Vagina (tissue), 2 donors: ENCODE data around the gene ZRANB1. TPM values are rescaled to one million over a fixed set of nuclear protein-coding genes. Genes with fewer than 3 reads are reported as not detected.

Experiments used
- DNase-seq, 2 donors: peaks; one replicate each; pipeline ENCODE4 v3.0.0-alpha.2; 2017; ENCODE audit errors: extremely low spot score in 2 of 2
- H3K27ac ChIP-seq: fragments of 200-600 bp; sonication (generic); one replicate; pipeline ENCODE4 v1.5.1; 2019
- H3K27me3 ChIP-seq: fragments of 200-600 bp; sonication (generic); one replicate; pipeline ENCODE4 v1.5.1; 2019
- H3K36me3 ChIP-seq, 2 donors: fragments of 200-600 bp; sonication (generic); one replicate each; pipeline ENCODE4 v1.5.1; 2017 to 2019
- H3K4me1 ChIP-seq: fragments of 200-600 bp; sonication (generic); one replicate; pipeline ENCODE4 v1.5.1; 2019
- H3K4me3 ChIP-seq, 2 donors: fragments of 200-600 bp; sonication (generic); 1 replicate in 1 of 2; 2 replicates in 1 of 2; pipeline ENCODE4 v1.5.1; 2016 to 2019
- H3K9me3 ChIP-seq: fragments of 200-600 bp; sonication (generic); one replicate; pipeline ENCODE4 v1.5.1; 2019
- POLR2A ChIP-seq, 2 donors: fragments of 450-650 bp; IDR thresholded peaks; one replicate each; pipeline ENCODE4 v1.6.1; 2017; ENCODE audit warnings: antibody characterized with exemption in 2 of 2, mild to moderate bottlenecking in 2 of 2, moderate library complexity in 2 of 2
- POLR2AphosphoS5 ChIP-seq, 2 donors: sonication (generic); formaldehyde crosslinking; IDR thresholded peaks; one replicate each; pipeline ENCODE4 v1.9.0; 2017; ENCODE audit warnings: antibody characterized with exemption in 2 of 2, mild to moderate bottlenecking in 2 of 2, low read depth in 1 of 2; ENCODE audit not compliant: insufficient read depth in 1 of 2
- intact Hi-C: fragments of 100-400 bp; cut with DNase I; formaldehyde crosslinking; loops from one replicate; pipeline ENCODE4 v1.15.1; 2023
- total RNA-seq: library from RNA; depleted of rRNA; stranded (reverse); fragments of >200 nt; gene quantifications from one replicate; pipeline ENCODE4 v1.2.3, GENCODE V29; 2016
- TF ChIP-seq, protein P1 (sequence below), 3 experiments: fragments of 450-650 bp in 2 of 3; fragments of 200-600 bp in 1 of 3; sonication (generic) in 1 of 3; IDR thresholded peaks; one replicate each; pipeline ENCODE4 v1.5.1; 2017 to 2019; ENCODE audit warnings: antibody characterized with exemption in 3 of 3, mild to moderate bottlenecking in 2 of 3, moderate library complexity in 2 of 3

ZRANB1 gene
- total RNA-seq, 1 donor from 2014 or later, result 23.8 TPM

- Histone ChIP-seq H3K4me1 (no peaks in the 10 kb centered on the region), H3K36me3 (no peaks in the 10 kb centered on the region), H3K9me3 (no peaks in the 10 kb centered on the region), H3K27ac (no peak overlapping the region), H3K27me3 (no peaks in the 10 kb centered on the region), H3K4me3 (no peak overlapping the region)
- intact Hi-C loops, result no loop called here
- no peak for DNase-seq
- no peak for TF ChIP-seq POLR2AphosphoS5 (IDR thresholded peaks at IDR 0.05; ENCODE audit: insufficient read depth in 1 of 2, low read depth in 1 of 2)
- TF ChIP-seq, protein P1, sequence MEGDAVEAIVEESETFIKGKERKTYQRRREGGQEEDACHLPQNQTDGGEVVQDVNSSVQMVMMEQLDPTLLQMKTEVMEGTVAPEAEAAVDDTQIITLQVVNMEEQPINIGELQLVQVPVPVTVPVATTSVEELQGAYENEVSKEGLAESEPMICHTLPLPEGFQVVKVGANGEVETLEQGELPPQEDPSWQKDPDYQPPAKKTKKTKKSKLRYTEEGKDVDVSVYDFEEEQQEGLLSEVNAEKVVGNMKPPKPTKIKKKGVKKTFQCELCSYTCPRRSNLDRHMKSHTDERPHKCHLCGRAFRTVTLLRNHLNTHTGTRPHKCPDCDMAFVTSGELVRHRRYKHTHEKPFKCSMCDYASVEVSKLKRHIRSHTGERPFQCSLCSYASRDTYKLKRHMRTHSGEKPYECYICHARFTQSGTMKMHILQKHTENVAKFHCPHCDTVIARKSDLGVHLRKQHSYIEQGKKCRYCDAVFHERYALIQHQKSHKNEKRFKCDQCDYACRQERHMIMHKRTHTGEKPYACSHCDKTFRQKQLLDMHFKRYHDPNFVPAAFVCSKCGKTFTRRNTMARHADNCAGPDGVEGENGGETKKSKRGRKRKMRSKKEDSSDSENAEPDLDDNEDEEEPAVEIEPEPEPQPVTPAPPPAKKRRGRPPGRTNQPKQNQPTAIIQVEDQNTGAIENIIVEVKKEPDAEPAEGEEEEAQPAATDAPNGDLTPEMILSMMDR (IDR thresholded peaks at IDR 0.05), result no peak
- no peak for TF ChIP-seq POLR2A (IDR thresholded peaks at IDR 0.05)
Observed at GRCh38 chr10:124902462-124902861, 39.5 kb upstream of the ZRANB1 start.

- Histone ChIP-seq H3K27me3 (no peaks in the 10 kb centered on the region), H3K36me3 (no peaks in the 10 kb centered on the region), H3K4me3 (no peak overlapping the region), H3K9me3 (no peaks in the 10 kb centered on the region), H3K4me1 (no peaks in the 10 kb centered on the region), H3K27ac (no peak overlapping the region)
- TF ChIP-seq, protein P1 (IDR thresholded peaks at IDR 0.05), result no peak
- TF ChIP-seq POLR2A (IDR thresholded peaks at IDR 0.05) (no peak), POLR2AphosphoS5 (IDR thresholded peaks at IDR 0.05; ENCODE audit: insufficient read depth in 1 of 2, low read depth in 1 of 2) (no peak)
- no peak for DNase-seq
- intact Hi-C loops, result no loop called here
Observed at GRCh38 chr10:124903111-124903510, 38.8 kb upstream of the ZRANB1 start.

DNA sequence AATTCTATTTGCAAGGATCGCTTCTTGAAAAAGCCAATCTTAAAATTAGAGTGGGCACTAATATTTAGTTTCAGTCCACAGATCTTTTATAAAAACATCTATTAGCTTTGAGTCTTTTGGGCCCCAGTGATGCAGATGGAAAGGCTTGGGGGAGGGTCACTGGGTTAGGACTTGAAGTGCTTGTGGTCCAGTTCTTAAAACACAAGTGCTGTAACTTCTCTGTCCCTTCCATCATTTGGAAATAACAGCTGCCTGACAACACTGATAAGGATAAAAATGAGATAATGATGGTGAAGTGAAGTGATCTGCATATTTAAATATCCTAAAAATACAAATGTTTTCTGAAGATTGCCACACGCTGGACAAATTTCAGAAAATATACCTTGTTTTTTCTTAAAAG lies 37.1 kb upstream of the ZRANB1 start:
- H3K4me3 ChIP-seq, result no peak overlapping the region
- intact Hi-C loops, result no loop called here
- H3K27me3 ChIP-seq, result no peaks in the 10 kb centered on the region
- no peaks in the 10 kb centered on the region for H3K36me3 ChIP-seq
- no peaks in the 10 kb centered on the region for H3K9me3 ChIP-seq
- TF ChIP-seq POLR2A (IDR thresholded peaks at IDR 0.05) (no peak), POLR2AphosphoS5 (IDR thresholded peaks at IDR 0.05; ENCODE audit: insufficient read depth in 1 of 2, low read depth in 1 of 2) (no peak)
- TF ChIP-seq, protein P1 (IDR thresholded peaks at IDR 0.05), result no peak
- DNase-seq, result no peak
- no peak overlapping the region for H3K27ac ChIP-seq
- no peaks in the 10 kb centered on the region for H3K4me1 ChIP-seq

DNA sequence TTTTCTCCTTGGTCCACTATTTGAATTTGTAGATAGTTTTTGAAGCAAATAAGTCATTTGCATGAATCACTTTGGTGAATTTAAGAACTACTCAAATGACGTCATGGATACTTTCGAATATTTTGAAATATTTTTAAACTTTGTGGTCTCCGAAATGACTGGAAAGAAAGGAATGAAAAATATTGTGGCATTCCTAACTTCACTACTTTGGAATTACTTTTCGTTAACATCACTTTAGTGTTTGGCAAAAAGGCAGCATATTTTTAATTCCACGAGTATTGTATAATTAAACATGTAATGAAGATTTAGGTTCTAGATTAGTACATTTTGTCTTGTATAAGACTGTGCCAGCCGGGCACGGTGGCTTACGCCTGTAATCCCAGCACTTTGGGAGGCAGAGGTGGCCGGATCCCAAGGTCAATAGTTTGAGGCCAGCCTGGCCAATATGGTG lies 35.3 kb upstream of the ZRANB1 start:
- no peak overlapping the region for H3K4me3 ChIP-seq
- TF ChIP-seq, protein P1 (IDR thresholded peaks at IDR 0.05), result no peak
- TF ChIP-seq POLR2AphosphoS5 (IDR thresholded peaks at IDR 0.05; ENCODE audit: insufficient read depth in 1 of 2, low read depth in 1 of 2), result no peak
- no peak for TF ChIP-seq POLR2A (IDR thresholded peaks at IDR 0.05)
- H3K4me1 ChIP-seq, result peaks cover 11% of the 10 kb centered on the region
- no peak for DNase-seq
- no peaks in the 10 kb centered on the region for H3K27me3 ChIP-seq
- H3K27ac ChIP-seq, result no peak overlapping the region
- no peaks in the 10 kb centered on the region for H3K36me3 ChIP-seq
- no peaks in the 10 kb centered on the region for H3K9me3 ChIP-seq
- intact Hi-C loops, result no loop called here

GRCh38 chr10:124909563-124909962 lies 32.4 kb upstream of the ZRANB1 start:
- peaks cover 11% of the 10 kb centered on the region for H3K4me1 ChIP-seq
- no peak overlapping the region for H3K27ac ChIP-seq
- TF ChIP-seq POLR2A (IDR thresholded peaks at IDR 0.05) (no peak), POLR2AphosphoS5 (IDR thresholded peaks at IDR 0.05; ENCODE audit: insufficient read depth in 1 of 2, low read depth in 1 of 2) (no peak)
- TF ChIP-seq, protein P1 (IDR thresholded peaks at IDR 0.05), result no peak
- H3K4me3 ChIP-seq, result no peak overlapping the region
- intact Hi-C loops, result no loop called here
- H3K36me3 ChIP-seq, result no peaks in the 10 kb centered on the region
- H3K27me3 ChIP-seq, result no peaks in the 10 kb centered on the region
- H3K9me3 ChIP-seq, result no peaks in the 10 kb centered on the region
- DNase-seq, result no peak
